SH-SY5Y (cell line): ENCODE data around the gene NCKIPSD.

Source experiments
- GATA2 ChIP-seq: IDR thresholded peaks from 2 replicates; pipeline ENCODE4 v1.6.1; 2011; ENCODE audit warnings: mild to moderate bottlenecking, low read depth, low read length
- GATA3 ChIP-seq: IDR thresholded peaks from 2 replicates; pipeline ENCODE4 v1.6.1; 2011; ENCODE audit warnings: low read depth, mild to moderate bottlenecking, low read length, moderate library complexity

GRCh38 chr3:48661501-48662144 is 24.1 kb downstream of the NCKIPSD start:
- no peak for TF ChIP-seq GATA2
- no peak for TF ChIP-seq GATA3
